Body of pancreas (tissue), 4 donors: Measurements from ENCODE around the gene GRIK2. TPM values are rescaled to one million over a fixed set of nuclear protein-coding genes. Genes with fewer than 3 reads are reported as not detected.

Experiments used
- ATAC-seq: fragments of 150-250 bp; one replicate; pipeline ENCODE4 v1.9.1; 2016
- DNase-seq, 4 donors: peaks; one replicate each; pipeline ENCODE4 v3.0.0-alpha.2; 2019
- H3K27ac ChIP-seq, 4 donors: fragments of 200-600 bp; sonication (generic); 1 replicate in 3 of 4; 2 replicates in 1 of 4; pipeline versions ENCODE4 v1.5.1 to v1.6.1; 2016 to 2019; ENCODE audit warnings: mild to moderate bottlenecking in 1 of 4, mixed read lengths in 1 of 4, moderate library complexity in 1 of 4
- H3K27me3 ChIP-seq, 2 donors: fragments of 200-600 bp; sonication (generic); one replicate each; pipeline ENCODE4 v1.6.0; 2016; ENCODE audit warnings: mild to moderate bottlenecking in 1 of 2
- H3K36me3 ChIP-seq, 2 donors: fragments of 200-600 bp; sonication (generic); replicated peaks in 1 of 2; 2 replicates each; pipeline ENCODE4 v1.5.1; 2016; ENCODE audit warnings: low read depth in 2 of 2; ENCODE audit not compliant: insufficient read depth in 1 of 2
- H3K4me1 ChIP-seq: fragments of 200-600 bp; sonication (generic); one replicate; pipeline ENCODE4 v1.6.0; 2016
- H3K4me3 ChIP-seq, 2 donors: fragments of 200-600 bp; sonication (generic); 1 replicate in 1 of 2; 2 replicates in 1 of 2; pipeline ENCODE4 v1.5.1; 2016 to 2019
- H3K9me3 ChIP-seq, 3 donors: fragments of 200-600 bp; sonication (generic); 1 replicate in 2 of 3; 2 replicates in 1 of 3; pipeline ENCODE4 v1.5.1; 2016
- CTCF ChIP-seq, 7 experiments: fragments of 450-650 bp in 4 of 7; fragments of 200-600 bp in 3 of 7; sonication (generic) in 3 of 7; IDR thresholded peaks; one replicate each; pipeline ENCODE4 v1.5.1; 2016 to 2019; ENCODE audit warnings: antibody characterized with exemption in 7 of 7
- POLR2A ChIP-seq, 3 donors: fragments of 450-650 bp; IDR thresholded peaks; one replicate each; pipeline ENCODE4 v1.6.1; 2016; ENCODE audit warnings: antibody characterized with exemption in 3 of 3, mild to moderate bottlenecking in 2 of 3
- WGBS, 2 donors: methylation state at CpG; one replicate each; pipeline ENCODE4 v1.1.5; 2017; 5-methylcytosine and 5-hydroxymethylcytosine counted together
- intact Hi-C: fragments of 100-400 bp; cut with DNase I; formaldehyde crosslinking; loops from one replicate; pipeline ENCODE4 v1.15.1; 2023
- total RNA-seq, 2 donors: library from RNA; depleted of rRNA; stranded (reverse); fragments of >200 nt; gene quantifications; one replicate each; pipeline ENCODE4 v1.1.0, GENCODE V29; 2016

Gene GRIK2
- total RNA-seq, 2 donors from 2014 or later = 0.52 to 7.9 TPM

DNA sequence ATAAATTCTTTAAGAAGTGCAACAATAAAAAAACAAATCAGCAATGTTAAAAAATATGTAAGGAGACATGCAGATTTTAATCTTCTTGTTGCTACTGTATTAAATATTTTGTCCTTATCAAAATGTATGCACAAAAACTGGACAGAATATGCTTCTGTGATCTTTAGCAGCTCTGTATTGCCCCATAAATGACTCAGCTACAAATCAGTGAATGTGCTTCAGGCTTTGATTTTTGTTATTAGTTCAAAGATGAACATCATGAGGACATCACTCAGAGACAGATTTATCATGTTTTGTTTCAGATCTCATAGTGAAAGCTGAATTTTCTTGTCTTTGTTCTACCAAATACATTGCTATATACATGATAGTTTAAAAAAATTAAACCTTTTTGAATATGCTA lies 312.4 kb downstream of the GRIK2 start:
- TF ChIP-seq POLR2A (IDR thresholded peaks at IDR 0.05) (no peak), CTCF (IDR thresholded peaks at IDR 0.05) (no peak)
- no peak for ATAC-seq

GRCh38 chr6:101706576-101706975 lies 313.1 kb downstream of the GRIK2 start:
- Histone ChIP-seq H3K4me3 (no peak overlapping the region), H3K36me3 (no peaks in the 10 kb centered on the region), H3K9me3 (no peaks in the 10 kb centered on the region), H3K27ac (no peak overlapping the region), H3K4me1 (no peaks in the 10 kb centered on the region), H3K27me3 (peaks cover 0 to 3% of the 10 kb centered on the region in 2 donors)
- 56 to 63% methylated on average over 1 of the region's 1 CpG for WGBS, 2 donors
- DNase-seq = no peak
- no peak for ATAC-seq
- TF ChIP-seq CTCF (IDR thresholded peaks at IDR 0.05) (no peak), POLR2A (IDR thresholded peaks at IDR 0.05) (no peak)
- intact Hi-C loops = no loop called here

More for the DNA sequence above, 312.4 kb downstream of the GRIK2 start:
- intact Hi-C loops = no loop called here
- no peak overlapping the region for H3K4me3 ChIP-seq
- no peaks in the 10 kb centered on the region for H3K9me3 ChIP-seq
- no peaks in the 10 kb centered on the region for H3K4me1 ChIP-seq
- no peak for DNase-seq
- peaks cover 0 to 3% of the 10 kb centered on the region in 2 donors for H3K27me3 ChIP-seq
- no peak overlapping the region for H3K27ac ChIP-seq
- H3K36me3 ChIP-seq = no peaks in the 10 kb centered on the region

DNA sequence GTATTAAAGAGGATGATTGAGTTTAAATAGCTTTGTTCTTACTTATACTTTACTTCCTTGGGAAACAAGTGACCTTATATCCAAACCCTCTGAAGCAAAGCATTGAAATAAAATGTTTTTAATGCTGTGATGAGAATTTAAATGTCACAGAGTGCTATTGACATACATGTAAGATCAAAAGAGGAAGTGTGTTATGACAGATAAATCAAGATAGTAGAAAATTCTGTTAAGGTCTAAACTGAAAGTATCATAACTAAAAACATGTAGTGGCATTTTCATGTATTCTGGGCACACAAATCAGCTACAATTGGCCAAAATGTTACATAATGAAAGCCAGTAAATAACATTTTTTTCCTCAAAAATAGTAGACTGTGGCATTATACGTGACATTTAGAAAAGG lies 318.0 kb downstream of the GRIK2 start:
- TF ChIP-seq CTCF (IDR thresholded peaks at IDR 0.05) = no peak
- TF ChIP-seq POLR2A (IDR thresholded peaks at IDR 0.05) = no peak
- no peaks in the 10 kb centered on the region for H3K4me1 ChIP-seq
- DNase-seq (no peak), ATAC-seq (no peak)
- no peaks in the 10 kb centered on the region for H3K9me3 ChIP-seq
- WGBS, 2 donors = 70 to 73% methylated on average over 1 of the region's 1 CpG
- H3K27ac ChIP-seq = no peak overlapping the region
- no peaks in the 10 kb centered on the region for H3K36me3 ChIP-seq
- peaks cover 0 to 3% of the 10 kb centered on the region in 2 donors for H3K27me3 ChIP-seq
- no peak overlapping the region for H3K4me3 ChIP-seq
- intact Hi-C loops = no loop called here

GRCh38 chr6:101716387-101716786 lies 322.9 kb downstream of the GRIK2 start:
- H3K4me3 ChIP-seq = no peak overlapping the region
- intact Hi-C loops = no loop called here

More at GRCh38 chr6:101716387-101716786, 322.9 kb downstream of the GRIK2 start:
- Histone ChIP-seq H3K4me1 (no peaks in the 10 kb centered on the region), H3K36me3 (no peaks in the 10 kb centered on the region), H3K27me3 (no peaks in the 10 kb centered on the region), H3K9me3 (no peaks in the 10 kb centered on the region), H3K27ac (no peak overlapping the region)
- no peak for TF ChIP-seq POLR2A (IDR thresholded peaks at IDR 0.05)
- no peak for TF ChIP-seq CTCF (IDR thresholded peaks at IDR 0.05)
- ATAC-seq (no peak), DNase-seq (no peak)
- 77 to 83% methylated on average over 1 of the region's 1 CpG for WGBS, 2 donors
